NCI-H2171 (cell line): ENCODE results near the gene CDH7.

Experiments used
- DNase-seq: peaks from one replicate; lab custom pipeline; 2025; lab: John Stamatoyannopoulos, UW

Gene CDH7

GRCh38 chr18:65750389-65751154 is at the start of gene CDH7:
CDH7 (plus strand) TSS chr18:65751012; CDS start chr18:65762843, 11,831 bp downstream.
- peak; percentile 64 for DNase-seq

GRCh38 chr18:65704046-65704445 is 46.8 kb upstream of the CDH7 start:
- peak; percentile 30 for DNase-seq

DNA sequence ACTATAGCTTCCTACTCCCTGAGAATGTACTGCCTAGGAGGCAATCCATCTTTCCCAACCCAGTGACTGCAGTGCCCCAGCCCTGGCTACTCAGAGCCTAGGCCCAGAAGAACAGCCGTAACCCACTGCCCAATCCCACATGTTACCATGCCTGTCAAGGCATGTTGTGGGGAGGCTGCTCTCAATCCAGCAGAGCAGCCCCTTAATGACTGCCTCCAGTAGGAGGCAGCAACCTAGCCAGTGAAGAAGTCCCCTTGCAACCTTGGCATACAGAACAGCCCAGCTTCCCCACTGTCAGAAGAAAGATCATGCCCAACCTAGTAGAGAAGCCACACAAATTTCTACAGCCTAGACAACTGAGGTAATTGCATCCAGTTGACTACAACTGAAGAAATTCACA is 44.2 kb upstream of the CDH7 start:
- no peak for DNase-seq

GRCh38 chr18:65711493-65711892 is 39.3 kb upstream of the CDH7 start:
- no peak for DNase-seq

DNA sequence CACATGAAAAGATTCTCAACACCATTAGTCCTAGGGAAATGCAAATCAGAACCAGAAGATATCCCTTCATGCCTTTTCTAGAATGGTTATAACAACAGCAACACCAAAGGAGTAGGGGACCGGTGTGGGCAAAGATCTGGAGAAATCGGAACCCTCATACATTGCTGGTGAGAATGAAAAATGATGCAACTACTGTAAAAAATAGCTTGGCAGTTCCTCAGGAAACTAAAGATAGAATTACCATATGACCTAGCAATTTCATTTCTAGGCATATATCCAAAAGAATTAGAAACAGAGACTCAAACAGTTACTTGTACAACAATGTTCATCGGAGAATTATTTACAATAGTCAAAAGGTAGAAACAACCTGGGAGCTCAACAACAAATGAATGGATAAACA is 29.2 kb upstream of the CDH7 start:
- DNase-seq, result peak; percentile 6

DNA sequence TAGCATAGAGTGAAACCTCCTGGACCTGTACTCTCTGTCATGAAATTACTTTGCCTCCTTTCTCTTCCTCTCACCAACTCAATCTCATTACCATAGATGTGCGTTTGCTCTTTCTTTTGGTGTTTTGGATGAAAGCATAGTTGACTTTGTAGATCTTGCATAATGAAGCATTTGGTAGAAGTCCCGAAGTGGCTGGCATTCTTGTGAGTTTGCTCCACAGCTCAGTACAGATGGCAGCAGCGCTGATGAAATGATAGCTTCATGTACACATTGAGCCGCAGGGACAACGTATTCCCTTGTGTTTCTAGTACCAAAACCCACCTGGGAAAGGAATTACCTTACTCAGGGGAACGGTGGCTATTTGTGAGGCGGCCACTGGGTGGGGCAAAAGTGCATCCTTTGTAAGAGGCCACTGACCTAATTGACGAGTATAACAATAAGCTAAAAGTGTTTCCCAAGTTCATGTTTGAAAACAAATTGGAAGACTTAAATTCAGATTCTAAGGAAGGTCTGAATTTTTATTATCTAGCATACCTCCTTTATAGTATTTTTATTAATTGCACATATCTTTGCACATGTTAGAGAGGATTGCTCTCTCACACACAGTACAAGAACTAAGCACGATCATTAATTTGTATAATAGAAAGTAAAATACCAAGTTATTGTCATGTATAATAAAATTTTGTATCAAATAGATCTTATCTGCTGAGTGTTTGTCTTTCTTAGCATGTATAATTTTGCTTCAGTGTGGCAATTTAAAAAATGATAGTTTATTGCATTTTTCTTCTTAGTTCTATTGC is 25.4 kb upstream of the CDH7 start:
- peak; percentile 88 for DNase-seq

DNA sequence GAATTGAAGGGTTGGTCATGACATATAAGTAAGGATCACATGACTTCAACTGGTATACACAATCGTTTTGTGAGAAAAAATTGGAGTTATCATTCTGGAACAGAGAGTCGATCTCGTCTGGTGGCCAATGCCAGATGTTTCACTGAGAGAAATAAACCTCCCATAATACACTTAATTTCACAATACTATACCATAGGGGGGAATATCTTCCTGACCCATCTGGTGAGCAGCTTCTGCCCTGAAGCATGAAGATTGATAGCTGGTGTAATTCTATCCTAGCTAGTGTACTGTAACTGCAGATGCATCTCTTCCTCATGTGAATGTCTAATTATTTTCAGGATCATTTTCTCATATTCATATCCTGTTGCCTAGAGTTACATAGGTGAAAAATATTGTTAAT is 15.7 kb upstream of the CDH7 start:
- peak; percentile 94 for DNase-seq

GRCh38 chr18:65737471-65737955 is 13.3 kb upstream of the CDH7 start:
- DNase-seq, result peak; percentile 51

DNA sequence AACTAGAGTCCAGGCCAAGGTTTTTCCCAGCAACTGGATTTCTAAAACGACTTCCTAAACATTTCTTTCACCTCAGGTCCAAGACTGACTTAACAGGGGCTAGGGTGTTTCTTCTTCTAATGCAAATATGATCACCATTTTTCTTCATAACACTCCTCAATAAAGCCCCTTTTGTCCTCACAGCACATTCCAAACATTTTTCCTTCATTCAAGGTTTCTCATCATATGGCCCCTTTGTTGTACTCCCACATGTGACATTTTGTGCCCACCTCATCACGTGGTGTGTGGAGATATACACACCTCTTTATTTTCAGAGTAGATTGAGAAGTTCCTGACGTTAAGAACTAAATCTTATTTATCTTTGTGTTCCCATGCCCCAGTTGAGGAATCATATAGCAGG is 3.9 kb upstream of the CDH7 start:
- DNase-seq, result no peak

GRCh38 chr18:65748321-65748720 is 2.5 kb upstream of the CDH7 start:
- no peak for DNase-seq

DNA sequence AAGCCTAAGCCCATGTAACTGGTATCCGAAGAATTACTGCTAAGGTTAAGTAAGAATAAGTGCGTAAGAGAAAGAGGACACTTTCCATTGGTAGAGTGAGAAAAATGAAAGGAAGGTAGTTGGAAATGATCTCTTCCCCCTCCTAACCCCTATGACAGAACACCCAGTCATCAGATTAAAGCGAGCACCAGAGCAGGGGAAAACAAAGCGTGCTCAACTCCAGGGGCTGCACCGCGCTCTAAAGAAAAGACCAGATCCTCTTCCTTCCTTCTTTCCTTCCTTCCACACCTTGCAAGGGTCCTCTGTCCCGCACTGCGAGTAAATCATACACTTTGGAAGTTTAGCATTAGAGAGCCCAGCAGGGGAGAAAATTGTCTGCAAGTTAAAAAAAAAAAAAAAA is 971 bp upstream of the CDH7 start:
- DNase-seq, result no peak

DNA sequence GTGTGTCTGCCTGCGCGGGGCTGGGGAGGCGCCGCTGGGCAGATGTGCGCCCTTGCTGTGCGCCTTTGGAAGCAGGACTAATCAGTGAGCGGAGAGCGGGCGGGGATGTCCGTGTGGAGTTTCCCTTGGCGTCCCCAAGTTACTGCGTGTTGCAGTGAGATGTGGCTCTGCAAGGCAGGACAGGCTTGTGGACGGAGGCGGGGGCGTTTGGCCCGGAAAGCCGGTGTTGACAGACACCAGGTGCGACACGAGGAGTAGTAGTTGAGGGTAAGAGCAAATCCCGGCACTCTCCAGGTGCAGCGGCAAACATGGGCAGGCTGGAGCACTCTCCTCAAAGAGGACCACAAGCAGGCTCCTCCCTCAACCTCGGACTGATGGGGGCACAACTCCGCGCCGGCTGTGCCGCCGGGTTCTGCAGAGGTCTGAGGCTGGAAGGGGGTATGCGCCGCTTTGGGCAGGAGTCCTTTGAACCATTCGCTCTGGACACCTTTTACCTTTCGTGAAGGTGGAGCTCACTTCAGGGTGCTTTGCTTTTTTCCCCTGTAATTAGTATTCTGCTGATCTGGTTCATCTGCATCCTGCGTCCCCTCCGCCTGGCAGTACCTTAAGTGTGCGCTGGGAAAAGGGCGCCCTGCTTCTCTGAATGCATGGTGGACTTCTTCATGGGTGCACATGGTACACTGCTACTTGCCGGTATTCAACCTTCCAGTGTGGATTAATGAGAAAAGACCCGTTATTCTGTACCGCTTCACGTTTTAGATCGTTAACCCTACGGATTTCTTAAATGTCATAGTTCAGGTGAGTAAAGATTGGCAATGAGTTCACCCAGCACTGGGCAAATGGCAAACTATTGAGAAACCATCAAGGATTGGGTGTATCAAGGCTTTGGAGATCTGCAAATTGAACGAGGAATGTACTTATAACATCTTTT is 608 bp downstream of the CDH7 start:
- peak; percentile 62 for DNase-seq

GRCh38 chr18:65752625-65753325 is 2.0 kb downstream of the CDH7 start:
- DNase-seq, result no peak

GRCh38 chr18:65753520-65753919 is 2.7 kb downstream of the CDH7 start:
- peak; percentile 92 for DNase-seq

- DNase-seq, result peak; percentile 36
Measured at GRCh38 chr18:65754121-65754520, 3.3 kb downstream of the CDH7 start.

- no peak for DNase-seq
Measured at GRCh38 chr18:65755616-65756015, 4.8 kb downstream of the CDH7 start.

DNA sequence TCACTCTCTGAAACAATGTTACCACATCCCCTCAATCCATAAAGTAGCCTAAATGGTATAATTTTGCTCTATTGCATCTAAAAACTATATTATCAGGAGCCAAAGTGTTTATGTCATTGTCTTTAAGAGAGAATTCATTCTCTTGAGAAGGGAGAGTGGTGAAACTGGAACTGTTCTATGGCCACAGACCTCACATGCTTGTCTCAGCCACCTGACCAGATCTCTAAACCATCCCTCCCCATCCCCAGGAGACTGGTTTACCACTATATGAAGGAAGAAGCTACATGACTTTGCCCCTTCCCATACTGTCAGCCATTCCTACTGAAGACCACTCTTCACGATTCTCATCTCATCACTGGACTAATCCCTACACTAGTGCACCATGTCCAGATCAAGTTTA is 9.6 kb downstream of the CDH7 start:
- DNase-seq, result no peak

DNA sequence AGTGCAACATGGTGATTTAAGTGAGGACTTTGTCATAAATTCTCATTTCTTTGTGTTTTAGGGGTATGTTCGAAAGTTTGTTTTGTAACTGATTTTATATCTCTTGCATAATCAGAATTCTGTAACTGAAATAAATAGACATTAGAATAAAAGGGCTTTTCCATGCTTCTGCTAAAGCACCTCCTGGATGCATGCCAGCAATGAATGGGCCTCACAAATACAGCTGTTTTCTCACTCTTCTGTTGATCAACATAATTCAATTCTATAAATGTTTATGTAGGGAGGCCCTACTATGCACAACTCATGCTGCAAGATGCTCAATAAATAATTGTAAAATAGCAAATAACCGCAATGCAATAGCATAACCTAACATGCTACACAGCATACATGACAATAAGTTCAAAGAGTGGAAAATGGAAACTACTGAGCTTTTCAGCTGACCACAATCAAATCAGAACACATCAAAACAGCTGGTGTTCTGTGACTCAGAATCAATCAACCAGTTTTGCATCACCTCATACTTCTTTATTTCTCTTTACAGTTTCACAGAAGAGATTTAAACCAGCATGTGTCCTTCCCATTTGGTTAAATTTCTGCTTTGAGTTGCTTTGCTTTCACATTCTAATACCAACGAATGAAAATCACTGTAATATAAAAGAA is 11.0 kb downstream of the CDH7 start:
- DNase-seq, result no peak

GRCh38 chr18:65762556-65762955 is 11.7 kb downstream of the CDH7 start:
- no peak for DNase-seq

GRCh38 chr18:65767406-65767805 is 16.6 kb downstream of the CDH7 start:
- DNase-seq, result no peak
